Activated CD8-positive, alpha-beta memory T cell treated with anti-CD3 and anti-CD28 coated beads for 4 hours (primary cell): ENCODE data around the gene CFAP100.

ENCODE experiments used
- DNase-seq, 2 donors: peaks; one replicate each; pipeline ENCODE4 v3.0.0-alpha.2; 2020; ENCODE audit warnings: low read depth in 2 of 2

Gene CFAP100

DNA sequence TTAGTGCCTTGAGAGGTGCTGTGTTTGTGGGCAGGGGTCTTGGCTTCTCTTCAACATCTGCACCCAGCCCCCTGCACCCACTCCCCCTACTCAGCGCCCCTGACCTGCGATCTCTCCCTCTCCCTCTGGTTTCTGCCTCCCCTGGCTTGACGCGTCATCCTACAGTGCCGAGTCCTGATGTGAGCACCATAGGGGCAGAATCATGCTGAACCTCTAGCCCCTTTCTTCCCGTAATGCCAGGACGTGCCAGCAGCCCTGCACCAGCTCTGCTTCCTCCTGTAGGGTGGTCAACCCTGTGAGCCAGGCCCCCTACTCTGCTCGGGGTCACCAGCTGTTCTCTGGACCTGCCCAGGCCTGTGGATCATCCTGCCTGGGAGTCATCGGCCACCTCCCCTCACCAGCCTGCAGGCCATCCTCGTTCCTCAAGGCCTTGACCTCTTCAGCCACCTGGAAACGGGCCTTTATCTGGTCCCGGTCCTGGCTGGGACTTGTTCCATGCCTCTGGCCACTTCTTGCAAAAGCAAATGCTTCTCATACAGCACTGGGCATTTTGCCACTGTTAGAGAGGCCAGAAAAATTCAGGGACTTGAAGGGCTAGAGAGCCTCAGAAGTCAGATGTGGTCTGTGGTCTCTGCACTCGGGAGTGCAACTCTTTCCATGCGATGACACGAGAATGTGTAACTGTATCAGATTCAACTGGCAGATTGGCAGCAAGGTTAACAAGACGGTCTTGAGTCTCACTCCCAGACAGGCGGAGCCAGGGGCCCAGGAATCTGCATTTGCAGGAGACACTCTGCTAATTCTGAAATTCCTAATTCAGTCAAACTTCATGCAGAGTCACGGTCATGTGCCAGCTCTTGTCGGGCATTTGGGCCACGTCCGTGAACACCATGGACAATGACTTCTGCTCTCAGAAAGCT is 20.8 kb upstream of the CFAP100 start:
- no peak for DNase-seq

DNA sequence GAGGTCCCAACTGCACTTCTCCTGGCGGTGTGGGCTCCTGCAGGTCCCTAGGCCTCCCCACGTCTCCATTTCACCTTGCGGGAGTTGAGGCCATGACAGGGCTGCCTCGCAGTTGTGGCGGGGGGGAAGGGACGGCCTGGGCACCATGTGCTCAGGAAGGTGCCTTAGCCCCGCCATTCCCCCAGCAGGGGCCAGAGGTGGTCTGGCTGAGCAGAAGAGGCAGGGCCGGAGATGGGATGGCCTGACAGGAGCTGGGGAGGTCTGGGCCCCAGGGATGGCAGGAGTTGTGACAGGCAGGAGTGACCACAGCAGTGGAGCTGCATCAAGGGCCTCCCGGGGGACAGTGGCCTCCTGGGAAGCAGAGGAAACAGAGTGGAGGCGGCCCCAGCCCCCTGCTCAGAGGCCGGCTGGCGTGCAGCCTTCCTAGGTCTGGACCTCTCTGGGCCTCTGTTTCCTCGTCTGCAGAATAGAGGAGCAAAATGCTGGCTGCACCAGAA is 18.8 kb upstream of the CFAP100 start:
- DNase-seq, result no peak

DNA sequence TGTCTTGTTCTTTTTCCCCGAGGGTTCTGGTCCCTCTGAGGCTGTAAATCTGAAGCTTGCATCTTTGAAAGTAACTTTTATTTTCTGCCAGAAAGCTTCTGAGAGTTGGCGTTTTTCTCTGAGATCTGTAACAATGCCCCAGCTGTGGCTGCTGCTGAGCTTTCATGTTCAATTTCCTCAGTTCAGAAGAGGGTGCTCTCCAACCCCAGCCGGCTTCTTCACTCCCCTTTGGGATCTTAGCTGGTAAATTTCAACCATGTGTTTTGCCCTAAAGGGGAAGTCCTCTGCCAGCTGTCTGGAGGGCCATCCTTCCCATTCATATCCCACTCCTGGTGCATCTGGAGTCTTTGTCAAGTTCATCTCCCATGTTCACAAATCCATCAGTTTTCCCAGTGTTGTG is 18.3 kb upstream of the CFAP100 start:
- DNase-seq, result no peak

DNA sequence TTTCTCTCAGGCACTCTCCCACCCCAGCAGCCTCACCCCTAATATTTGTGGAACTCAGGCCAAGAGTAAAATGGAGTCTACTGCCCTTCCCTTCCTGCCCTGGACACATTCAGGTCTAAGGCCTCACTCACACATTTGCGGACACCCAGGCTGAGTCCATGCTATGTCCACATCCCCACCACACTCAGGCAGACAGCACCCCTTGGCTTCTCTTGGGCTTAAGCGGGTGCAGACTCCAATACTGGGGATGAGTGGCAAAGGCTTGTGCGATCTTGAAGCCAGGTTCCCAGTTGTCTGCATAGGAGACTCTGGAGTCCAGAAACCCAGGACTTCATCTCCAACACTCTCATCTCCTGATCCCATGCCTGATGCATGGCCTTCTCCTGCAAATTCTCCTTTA is 17.5 kb upstream of the CFAP100 start:
- no peak for DNase-seq

DNA sequence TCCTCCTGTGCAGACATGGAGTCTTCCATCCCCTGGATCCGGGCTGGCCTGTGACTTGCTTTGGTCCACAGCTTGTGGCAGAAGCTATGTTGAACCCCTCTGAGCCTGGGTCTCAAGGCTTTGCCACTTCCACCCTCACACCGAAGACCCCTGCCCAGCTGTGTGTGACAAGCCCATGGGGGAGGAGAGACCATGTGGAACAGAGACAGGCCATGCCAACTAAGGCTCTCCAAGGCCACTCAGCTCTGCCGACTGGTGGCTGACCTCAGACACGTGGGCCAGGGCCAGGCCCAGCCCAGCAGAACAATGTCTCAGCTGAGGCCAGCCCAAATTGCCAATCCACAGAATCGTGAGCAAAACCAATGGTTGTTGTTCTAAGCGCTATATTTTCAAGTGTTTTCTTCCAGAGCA is 16.4 kb upstream of the CFAP100 start:
- DNase-seq, result no peak

DNA sequence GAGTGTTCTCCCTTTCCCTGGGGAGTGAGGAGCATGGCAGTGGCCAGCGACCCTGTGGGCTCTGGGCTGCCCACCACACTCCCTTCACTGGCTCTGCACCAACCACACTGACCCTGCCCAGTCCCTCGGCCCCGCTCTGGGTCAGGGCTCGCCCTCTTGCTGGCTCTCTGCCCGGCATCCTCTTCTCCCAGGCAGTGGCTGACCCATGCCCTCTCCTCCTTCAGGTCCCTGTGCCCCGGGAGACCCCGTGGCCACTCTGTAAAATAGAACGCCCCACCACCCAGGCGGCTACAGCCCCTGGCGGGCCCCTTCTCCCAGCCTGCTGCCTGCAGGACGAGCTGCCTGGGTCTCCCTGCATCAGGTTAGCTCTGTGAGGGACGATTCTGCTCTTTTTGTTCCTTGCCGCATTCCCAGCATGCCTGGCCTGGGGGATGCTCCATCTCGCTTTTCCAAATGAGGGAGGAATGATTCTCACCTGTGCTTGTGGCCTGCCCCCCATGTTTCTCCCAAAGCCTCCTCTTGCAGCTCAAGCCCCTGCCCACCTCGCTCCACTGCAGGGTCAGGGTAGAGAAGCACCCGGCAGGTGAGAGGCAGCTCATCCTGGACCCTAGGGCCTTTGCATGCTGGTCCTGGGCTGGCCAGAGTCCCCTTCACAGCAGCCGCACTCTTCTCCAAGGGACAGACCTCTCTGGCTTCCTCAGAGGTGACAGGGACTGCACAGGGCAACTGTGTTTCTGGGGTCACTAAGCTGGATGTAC is 14.5 kb upstream of the CFAP100 start:
- no peak for DNase-seq

DNA sequence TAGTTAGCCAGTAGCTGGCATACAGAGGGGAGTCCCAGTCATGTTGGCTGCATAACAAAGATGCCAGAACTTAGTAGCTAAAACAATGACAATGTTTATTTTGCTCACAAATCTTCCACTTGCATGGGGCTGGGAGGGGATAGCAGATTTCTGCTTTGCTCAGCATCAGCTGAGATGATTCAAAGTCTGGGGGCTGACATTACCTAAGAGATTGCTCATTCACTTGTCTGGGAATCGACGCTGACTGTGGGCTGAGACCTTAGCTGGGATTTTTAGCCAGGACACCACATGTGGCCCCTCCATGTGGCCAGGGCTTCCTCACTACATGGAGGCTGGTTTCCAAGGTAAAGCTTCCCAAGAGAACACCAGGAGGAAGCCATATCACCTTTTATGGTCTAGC is 12.7 kb upstream of the CFAP100 start:
- no peak for DNase-seq

DNA sequence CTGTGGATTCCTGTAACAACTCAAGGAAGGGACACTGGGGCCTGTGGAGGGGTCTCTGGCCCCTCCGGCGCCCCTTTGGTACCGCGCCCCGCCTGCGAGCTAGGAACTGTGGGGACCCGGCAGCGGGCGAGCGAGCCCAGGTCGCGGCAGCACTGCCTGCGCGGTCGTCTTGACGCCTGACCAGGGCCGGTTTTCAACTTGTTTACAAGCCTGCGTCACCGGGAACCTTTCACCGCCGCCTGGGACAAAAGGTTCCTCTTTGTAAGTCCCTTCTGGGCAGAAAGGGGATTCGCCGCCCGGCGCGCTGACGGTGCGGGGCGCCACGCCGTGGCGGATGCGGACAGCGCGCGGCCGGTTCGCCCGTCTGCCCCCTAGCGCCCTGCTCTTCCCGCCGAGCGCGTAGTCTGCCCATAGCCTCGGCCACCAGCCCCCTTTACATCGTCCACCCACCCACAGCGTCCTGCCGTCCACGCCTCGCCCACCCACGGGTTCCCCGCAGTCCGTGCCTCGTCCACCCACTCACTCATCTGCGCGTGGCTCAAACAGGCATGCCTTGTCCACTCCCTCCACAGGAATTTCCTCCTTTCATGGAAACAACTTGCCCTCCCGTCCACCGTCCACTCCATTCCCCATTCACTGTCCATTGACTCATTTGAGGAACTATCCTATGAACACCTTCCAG is 5.5 kb upstream of the CFAP100 start:
- DNase-seq, result no peak

DNA sequence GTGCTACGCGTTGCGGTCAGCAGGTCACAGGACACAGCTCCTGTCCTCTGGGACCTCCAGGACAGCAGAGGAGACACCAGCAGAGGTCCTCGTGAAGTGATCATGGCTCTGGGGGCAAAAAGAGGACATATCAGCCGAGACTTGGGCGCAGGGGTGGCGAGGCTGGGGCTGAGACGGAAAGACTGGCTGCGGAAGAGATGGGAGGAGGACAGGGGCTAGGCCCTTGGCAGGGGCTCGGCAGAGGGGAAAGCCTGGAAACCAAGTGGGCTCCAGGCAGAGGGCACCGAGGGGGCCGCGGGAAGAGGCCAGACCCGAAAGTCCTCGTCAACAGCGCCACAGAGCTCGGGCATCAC is 4.9 kb upstream of the CFAP100 start:
- DNase-seq, result no peak

DNA sequence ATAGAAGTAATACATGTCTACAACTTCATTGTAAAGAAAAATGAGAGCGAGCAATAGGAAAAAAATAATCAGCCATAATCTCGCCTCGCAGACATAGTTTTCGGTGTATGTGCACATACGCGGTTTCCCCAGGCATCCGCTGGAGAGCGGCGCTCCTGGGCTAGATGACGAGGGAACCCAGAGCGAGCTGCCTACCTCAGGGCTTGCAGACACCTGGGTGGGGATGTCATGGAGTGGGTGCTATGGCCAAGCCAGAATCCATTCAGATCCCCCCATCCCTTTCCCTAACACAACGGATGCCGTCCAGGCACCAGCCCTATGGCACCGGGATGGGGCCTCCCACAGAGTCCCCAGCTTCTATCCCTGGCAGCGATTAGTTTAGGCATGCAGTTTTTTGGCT is 4.5 kb upstream of the CFAP100 start:
- DNase-seq, result no peak

DNA sequence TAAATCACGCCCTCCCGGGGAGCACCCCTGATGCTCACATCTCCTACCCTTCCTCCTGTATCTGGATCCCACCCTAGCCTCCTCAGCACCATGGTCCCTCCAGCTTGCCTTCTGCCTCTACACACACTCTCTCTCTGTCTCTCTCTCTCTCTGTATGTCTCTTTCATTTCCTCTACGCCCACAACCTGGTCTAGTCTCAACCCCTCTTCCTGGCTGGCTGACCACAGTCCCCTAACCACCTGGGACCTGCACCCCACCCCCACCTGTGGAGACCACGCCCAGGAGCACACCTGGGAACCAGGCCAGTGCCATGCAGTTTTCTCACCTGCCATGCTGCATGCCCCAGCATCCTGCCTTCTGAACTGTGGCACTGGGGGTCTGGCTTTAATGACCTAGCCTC is 4.0 kb upstream of the CFAP100 start:
- DNase-seq, result no peak

DNA sequence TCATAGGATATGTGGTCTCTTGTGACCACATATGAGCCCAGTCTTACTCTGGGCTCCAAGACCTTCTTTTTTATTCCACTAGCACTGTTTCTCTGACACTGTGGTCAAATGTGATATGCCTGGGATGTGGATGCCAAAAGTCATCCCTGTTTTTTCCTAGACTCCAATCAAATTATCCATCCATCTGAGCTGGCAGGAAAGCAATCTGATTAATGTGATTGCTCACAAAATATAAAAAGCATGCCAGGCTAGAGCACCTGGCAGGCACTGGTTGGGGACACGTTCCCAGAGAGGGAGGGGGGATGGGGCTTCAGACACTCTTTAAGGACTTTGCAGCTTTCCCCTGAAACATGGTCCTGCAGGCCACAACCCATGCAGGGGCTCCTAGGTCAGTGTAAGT is 3.1 kb upstream of the CFAP100 start:
- DNase-seq, result no peak

DNA sequence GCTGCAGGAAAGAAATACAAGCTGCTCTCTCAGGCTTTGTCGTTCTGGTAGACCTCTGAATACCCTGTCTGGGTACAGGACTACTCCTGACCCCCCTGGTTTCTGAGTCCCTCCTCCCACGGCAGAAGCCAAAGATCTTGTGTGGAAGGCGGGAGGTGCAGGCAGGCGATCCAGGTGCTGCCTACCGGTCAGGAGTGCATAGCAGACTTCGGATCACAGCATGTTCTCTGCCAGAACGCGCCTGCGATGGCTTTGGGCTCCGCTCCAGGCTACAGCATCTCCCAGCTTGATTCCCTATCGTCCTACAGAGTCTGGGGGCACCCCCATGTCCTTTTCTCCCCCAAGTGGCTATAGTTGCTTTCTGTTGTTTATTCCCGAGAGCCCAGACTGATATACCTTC is 2.5 kb upstream of the CFAP100 start:
- DNase-seq, result no peak

DNA sequence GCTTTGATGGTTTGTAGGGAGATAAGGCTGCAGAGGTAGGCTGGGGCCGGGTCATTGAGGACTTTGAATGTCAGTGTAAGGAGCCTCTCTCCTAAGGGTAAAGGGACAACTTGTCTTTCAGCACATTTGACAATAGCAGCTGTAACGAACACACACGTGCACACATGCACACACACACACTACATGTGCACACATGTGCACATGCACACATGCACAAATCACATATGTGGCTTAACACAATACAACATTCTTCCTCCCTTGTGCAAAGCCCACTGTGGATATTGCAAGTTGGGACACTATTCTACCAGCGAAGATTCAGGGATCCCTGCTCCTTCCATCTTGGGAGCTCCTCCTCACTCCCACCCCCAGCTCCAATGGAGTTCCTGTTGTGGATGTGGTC is 1.1 kb upstream of the CFAP100 start:
- DNase-seq, result no peak

DNA sequence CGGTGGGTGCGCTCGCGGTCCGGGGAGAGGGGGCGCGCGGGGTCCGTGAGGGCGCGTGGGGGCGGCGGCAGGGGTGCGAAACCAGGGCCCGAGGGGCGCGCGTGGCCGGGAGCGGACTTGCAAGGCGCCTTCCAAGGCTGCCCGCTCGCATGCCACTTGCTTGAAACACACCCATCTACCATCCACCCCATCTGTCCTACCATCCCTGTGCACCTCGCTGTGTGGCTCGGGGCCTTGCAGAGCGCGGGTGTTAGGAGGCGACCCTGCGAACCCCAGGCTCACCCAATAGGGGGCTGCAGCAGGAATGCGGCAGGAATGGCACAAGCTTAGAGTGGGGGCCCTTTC is 240 bp downstream of the CFAP100 start:
- no peak for DNase-seq

DNA sequence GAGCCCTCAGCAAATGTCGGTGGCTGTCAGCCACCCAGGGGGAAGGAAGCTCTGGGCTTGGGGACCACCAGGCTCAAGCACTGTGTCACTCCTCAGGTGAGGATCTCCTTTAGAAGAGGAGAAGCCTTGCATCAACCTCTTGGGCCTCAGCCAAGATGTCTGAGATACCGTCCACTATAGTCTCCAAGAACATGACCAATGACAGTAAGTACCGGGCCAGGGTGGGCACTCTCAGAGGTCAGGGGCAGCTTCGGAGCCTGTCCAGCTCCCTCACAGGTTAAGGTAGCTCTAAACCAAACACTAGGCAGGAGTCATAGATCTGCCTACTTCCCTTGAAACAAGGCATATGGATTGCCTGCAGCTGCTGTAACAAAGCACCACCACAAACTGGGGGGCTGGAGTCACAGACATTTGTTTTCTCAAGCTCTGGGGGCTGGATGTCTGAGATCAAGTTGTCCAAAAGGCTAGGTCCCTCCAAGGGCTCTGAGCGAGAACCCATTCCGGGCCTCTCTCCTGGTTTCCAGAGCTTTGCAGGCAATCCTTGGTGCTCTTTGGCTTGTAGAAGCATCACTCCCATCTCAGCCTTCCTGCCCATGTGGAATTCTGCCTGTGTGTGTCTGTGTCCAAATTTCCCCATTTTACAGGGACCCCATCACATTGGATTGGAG is 1.3 kb downstream of the CFAP100 start:
- DNase-seq, result no peak

DNA sequence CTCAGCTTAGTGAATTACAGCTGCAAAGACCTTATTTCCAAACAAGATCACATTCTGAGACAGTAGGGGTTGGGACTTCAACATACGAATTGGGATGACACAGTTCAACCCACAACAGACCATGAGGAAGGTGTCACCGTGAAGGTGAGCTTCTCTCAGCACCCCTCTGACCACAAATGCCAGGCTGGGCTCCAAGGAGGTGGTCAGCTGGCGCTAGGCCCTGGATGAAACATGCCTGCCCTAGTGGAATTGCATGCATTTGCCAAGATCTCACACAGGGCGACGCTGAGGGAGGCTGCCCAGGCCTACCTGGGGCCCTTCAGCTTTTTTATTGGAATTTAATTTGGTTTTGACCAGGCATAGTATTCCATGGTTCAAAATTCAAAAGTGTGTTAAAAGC is 1.8 kb downstream of the CFAP100 start:
- no peak for DNase-seq

DNA sequence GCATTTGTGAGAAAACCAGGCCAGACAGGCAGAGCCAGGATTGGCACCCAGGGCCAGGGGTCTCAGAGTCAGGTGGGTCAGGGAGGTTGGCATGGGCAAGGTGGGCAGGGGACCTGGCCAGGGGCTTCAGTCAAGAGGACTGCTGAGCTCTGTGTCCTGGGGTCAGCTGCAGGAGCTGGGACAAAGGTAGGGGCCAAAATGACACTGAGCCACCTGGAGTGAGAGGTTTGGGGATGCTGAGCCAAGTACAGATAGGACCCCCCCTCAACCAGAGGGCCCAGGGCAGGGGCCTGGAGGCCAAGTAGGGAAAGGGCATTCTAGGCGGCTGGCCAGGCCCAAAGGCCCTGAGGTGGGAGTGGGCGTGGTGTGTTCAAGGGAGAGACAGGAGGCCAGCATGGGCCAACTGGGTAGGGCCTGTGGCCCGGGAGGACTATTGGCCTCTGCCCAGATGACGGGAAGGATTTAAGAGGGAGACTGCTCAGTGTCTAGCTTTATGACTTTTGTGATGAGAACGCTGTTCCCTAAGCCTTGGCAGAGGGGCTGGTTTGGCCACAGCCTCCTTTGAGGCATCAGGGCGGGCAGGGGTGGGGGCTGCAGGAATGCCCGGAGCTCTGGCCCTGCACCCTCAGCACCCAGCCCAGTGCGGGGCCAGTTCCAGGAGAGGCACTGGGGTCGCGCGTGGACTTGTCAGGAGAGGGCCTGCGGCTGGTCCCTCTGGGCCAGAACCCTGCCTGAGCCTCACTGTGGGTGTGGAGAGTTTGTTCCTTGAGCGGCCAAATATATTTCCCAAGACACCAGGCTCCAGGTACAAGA is 3.1 kb downstream of the CFAP100 start:
- DNase-seq, result no peak

DNA sequence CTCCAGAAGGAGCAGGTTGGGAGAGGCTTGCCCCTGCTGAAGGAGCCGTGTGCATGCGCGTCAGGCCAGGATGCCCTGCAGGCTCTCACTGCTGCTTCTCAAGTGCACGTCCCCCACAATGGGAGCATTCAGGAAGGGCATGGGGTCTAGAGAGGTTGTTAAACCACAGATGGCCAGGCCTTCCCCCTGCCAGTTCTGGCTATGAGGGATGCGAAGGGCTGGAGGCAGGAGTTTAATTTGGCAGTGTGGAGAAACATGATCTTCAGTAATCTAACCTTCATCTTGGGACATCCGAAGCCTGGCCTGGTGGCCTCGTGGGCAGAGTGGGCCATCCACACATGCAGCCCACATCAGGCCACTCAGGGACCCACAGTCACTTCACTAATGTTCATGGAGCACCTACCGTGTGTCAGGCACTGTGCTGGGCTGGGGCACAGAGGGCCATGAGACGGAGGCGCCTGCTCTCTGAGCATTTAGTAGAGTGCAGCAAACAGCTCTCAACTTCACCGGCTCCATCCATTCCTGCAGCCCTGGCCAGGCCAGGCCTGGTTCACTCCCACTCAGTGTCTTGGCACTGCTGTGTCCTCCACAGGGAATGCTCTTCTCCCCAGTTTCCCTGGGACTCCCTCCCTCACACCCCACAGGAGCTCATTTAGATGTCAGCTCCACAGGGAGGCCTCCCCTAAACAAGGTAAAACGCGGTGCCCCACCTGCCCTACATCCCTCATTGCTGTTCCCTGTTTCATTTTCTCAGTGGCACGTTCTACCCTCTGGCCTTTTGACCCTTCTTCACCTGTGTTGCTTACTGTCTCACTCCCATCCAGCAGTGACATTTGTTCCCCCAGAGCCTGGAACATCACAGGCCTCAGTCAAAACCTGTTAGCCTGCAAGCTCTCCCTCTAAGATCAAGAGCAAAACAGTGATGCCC is 4.0 kb downstream of the CFAP100 start:
- DNase-seq, result no peak

DNA sequence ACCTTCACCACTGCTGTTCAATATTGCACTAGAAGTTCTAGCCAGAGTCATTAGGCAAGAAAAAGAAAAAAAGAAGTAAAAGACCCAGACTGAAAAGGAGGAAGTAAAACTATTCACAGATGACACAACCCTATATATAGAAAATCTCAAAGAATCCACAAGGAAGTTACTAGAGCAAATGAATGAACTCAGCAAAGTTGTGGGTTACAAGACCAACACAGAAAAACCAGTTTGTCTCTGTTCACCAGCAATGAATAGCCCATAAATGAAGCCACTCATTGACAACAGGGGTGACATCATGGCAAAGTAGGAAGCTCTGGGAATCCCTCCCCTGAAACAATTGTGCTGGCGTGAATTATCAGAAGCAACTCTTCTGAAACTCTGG is 4.6 kb downstream of the CFAP100 start:
- DNase-seq, result no peak
